K562 (cell line): ENCODE results near the gene PRKACB. TPM values are rescaled to one million over a fixed set of nuclear protein-coding genes. Genes with fewer than 3 reads are reported as not detected.

ENCODE experiments used
- ARID2 ChIP-seq: fragments of 450-650 bp; IDR thresholded peaks from 2 replicates; pipeline ENCODE4 v1.6.1; 2017; ENCODE audit warnings: antibody characterized with exemption, mild to moderate bottlenecking
- ASH1L ChIP-seq: fragments of 450-650 bp; IDR thresholded peaks from 2 replicates; pipeline ENCODE4 v1.6.1; 2018; ENCODE audit warnings: borderline replicate concordance, mild to moderate bottlenecking, low read depth; ENCODE audit not compliant: partially characterized antibody
- BDP1 ChIP-seq: IDR thresholded peaks from 3 replicates; pipeline ENCODE4 v1.6.1; 2011; ENCODE audit not compliant: insufficient read length, insufficient read depth
- CBX8 ChIP-seq: fragments of 200-600 bp; sonication (generic); IDR thresholded peaks from 2 replicates; pipeline ENCODE4 v1.6.1; 2012; ENCODE audit warnings: borderline replicate concordance, mixed run types, low read depth, mild to moderate bottlenecking, moderate library complexity, mixed read lengths, low read length, control low read depth, inconsistent platforms; ENCODE audit not compliant: poor library complexity, severe bottlenecking; ENCODE audit errors: extremely low read depth
- CEBPG ChIP-seq, 3 experiments: fragments of 200-800 bp in 1 of 3; sonication (Bioruptor generic) in 1 of 3; sonication (generic) in 1 of 3; formaldehyde crosslinking in 1 of 3; IDR thresholded peaks in 2 of 3; conservative IDR thresholded peaks in 1 of 3; 2 replicates each; pipeline versions ENCODE4 v1.6.1 to v1.8.0; 2016 to 2022; ENCODE audit warnings: missing compliant biosample characterization in 2 of 3, missing genetic modification characterization in 2 of 3, mild to moderate bottlenecking in 1 of 3, missing genetic modification reagents in 1 of 3
- HNRNPUL1 ChIP-seq: fragments of 200-400 bp; formaldehyde crosslinking; IDR thresholded peaks from 2 replicates; pipeline ENCODE4 v1.6.1; 2017; ENCODE audit warnings: low read length
- NFE2L1 ChIP-seq: fragments of 450-650 bp; IDR thresholded peaks from 2 replicates; pipeline ENCODE4 v1.6.1; 2016; ENCODE audit warnings: missing genetic modification characterization, low read depth, mild to moderate bottlenecking, missing compliant biosample characterization, moderate library complexity, borderline replicate concordance
- SMC3 ChIP-seq: conservative IDR thresholded peaks from 2 replicates; pipeline ENCODE4 v1.6.1; 2011; ENCODE audit warnings: low read depth, low read length, improper control_type of control experiment; ENCODE audit not compliant: insufficient read depth
- ZFP1 ChIP-seq: fragments of 450-650 bp; formaldehyde crosslinking; IDR thresholded peaks from 2 replicates; pipeline ENCODE4 v1.4.0; 2020; ENCODE audit warnings: mild to moderate bottlenecking, mixed read lengths
- ZNF134 ChIP-seq: fragments of 250-450 bp; sonication (Bioruptor Pico); conservative IDR thresholded peaks from 2 replicates; pipeline ENCODE4 v1.4.0; 2020
- ZNF384 ChIP-seq: IDR thresholded peaks from 2 replicates; pipeline ENCODE4 v1.6.1; 2012; ENCODE audit warnings: low read depth, low read length, improper control_type of control experiment
- ZNF699 ChIP-seq: fragments of 250-450 bp; sonication (Bioruptor Pico); IDR thresholded peaks from 2 replicates; pipeline ENCODE4 v1.8.0; 2021; ENCODE audit warnings: mild to moderate bottlenecking, moderate library complexity; ENCODE audit not compliant: insufficient replicate concordance
- ZNF707 ChIP-seq: fragments of 250-450 bp; sonication (Bioruptor Pico); conservative IDR thresholded peaks from 2 replicates; pipeline ENCODE4 v1.8.0; 2022; ENCODE audit warnings: inconsistent platforms, mild to moderate bottlenecking, moderate library complexity
- polyA plus RNA-seq, 8 experiments: library from polyadenylated mRNA; depleted of rRNA in 4 of 8; stranded (reverse) in 5 of 8; unstranded in 3 of 8; fragments of >200 nt; fragmentation: Nextera tagmentation in 2 of 8; fragmentation: Illumina TruSeq in 1 of 8; extraction: Ambion mirVana in 2 of 8; extraction: Trizol in 1 of 8; gene quantifications; 2 replicates each; pipeline versions ENCODE4 v1.2.1 to v1.2.3, GENCODE V29; 2011 to 2014; ENCODE audit warnings: inconsistent platforms in 1 of 8, missing spikeins in 1 of 8
- total RNA-seq, 7 experiments: library from RNA; depleted of rRNA in 6 of 7; stranded (reverse); fragments of >200 nt in 6 of 7; fragmentation: Illumina TruSeq in 2 of 7; extraction: Trizol in 2 of 7; gene quantifications; 2 replicates each; pipeline versions ENCODE4 v1.2.1 to v1.2.3, GENCODE V29; 2011 to 2021; ENCODE audit warnings: low replicate concordance in 1 of 7
- TF ChIP-seq, protein P1 (sequence below): IDR thresholded peaks from 3 replicates; pipeline ENCODE4 v1.6.1; 2011; ENCODE audit warnings: borderline replicate concordance, mild to moderate bottlenecking, moderate library complexity; ENCODE audit not compliant: insufficient read length; ENCODE audit errors: extremely low read depth
- TF ChIP-seq, protein P2 (sequence below): fragments of 250-450 bp; sonication (Bioruptor Pico); IDR thresholded peaks from 2 replicates; pipeline ENCODE4 v1.5.0; 2020; ENCODE audit warnings: mild to moderate bottlenecking, borderline replicate concordance
- TF ChIP-seq, protein P3 (sequence below), 2 experiments: IDR thresholded peaks in 1 of 2; conservative IDR thresholded peaks in 1 of 2; 2 replicates each; pipeline ENCODE4 v1.6.1; 2016; ENCODE audit warnings: low read depth in 2 of 2, mild to moderate bottlenecking in 1 of 2, missing compliant biosample characterization in 1 of 2, missing genetic modification characterization in 1 of 2, moderate library complexity in 1 of 2

Gene PRKACB
- total and polyA plus RNA-seq, 9 of the 15 experiments (the other 6 are each of a cell fraction or from before 2014, with no cell fraction given), result 1.1 to 5.2 (median 2.8) TPM

DNA sequence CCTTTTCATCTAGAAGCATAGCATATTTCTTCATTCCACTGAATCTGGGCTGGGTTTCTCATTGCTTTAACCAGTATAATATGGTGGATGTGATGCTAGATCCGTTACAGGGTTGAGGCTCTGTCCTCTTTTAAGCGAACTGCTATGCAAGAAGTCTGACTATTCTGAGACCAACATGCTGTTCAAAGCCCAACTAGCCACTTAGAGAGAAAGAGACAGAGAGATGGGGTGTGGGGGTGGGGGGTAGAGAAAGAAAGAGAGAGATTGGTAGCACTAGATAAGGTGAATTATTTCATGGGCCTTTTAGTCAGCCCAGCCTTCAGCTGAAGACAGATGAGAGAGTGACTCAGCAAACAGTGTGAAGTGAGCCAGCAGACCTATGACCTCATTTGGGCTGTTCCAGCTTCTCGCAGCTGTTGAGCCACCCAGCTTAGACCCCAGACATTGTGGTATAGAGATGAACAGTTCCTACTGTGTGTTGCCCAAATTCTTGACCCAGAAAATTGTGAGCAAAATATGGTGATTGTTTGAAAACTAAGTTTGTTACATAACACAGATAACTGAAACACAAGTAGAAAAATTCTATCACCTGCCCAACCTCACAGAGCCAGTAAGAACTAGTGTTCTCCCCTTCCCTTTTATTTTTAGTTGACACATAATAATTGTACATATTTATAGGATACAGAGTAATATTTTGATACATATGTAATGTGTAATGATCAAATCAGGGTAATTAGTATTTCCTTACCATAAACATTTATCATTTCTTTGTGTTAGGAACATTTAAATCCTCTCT, 40.7 kb upstream of the PRKACB start (continued):
- TF ChIP-seq SMC3 (no peak), ASH1L (no peak), ZNF699 (CRISPR knock-in tag) (no peak), NFE2L1 (tag) (peak; percentile 99), CEBPG (CRISPR knock-in tag; IDR thresholded peaks at IDR 0.05) (no peak), CEBPG (tag; conservative IDR thresholded peaks at IDR 0.05 in 1 of 2, IDR thresholded peaks at IDR 0.05 in 1 of 2) (no peak), ARID2 (no peak), ZNF134 (no peak), BDP1 (no peak), CBX8 (no peak), ZNF384 (no peak), ZNF707 (no peak), HNRNPUL1 (no peak), ZFP1 (CRISPR knock-in tag) (no peak)
- TF ChIP-seq, protein P1, sequence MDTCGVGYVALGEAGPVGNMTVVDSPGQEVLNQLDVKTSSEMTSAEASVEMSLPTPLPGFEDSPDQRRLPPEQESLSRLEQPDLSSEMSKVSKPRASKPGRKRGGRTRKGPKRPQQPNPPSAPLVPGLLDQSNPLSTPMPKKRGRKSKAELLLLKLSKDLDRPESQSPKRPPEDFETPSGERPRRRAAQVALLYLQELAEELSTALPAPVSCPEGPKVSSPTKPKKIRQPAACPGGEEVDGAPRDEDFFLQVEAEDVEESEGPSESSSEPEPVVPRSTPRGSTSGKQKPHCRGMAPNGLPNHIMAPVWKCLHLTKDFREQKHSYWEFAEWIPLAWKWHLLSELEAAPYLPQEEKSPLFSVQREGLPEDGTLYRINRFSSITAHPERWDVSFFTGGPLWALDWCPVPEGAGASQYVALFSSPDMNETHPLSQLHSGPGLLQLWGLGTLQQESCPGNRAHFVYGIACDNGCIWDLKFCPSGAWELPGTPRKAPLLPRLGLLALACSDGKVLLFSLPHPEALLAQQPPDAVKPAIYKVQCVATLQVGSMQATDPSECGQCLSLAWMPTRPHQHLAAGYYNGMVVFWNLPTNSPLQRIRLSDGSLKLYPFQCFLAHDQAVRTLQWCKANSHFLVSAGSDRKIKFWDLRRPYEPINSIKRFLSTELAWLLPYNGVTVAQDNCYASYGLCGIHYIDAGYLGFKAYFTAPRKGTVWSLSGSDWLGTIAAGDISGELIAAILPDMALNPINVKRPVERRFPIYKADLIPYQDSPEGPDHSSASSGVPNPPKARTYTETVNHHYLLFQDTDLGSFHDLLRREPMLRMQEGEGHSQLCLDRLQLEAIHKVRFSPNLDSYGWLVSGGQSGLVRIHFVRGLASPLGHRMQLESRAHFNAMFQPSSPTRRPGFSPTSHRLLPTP, result no peak
- TF ChIP-seq, protein P2, sequence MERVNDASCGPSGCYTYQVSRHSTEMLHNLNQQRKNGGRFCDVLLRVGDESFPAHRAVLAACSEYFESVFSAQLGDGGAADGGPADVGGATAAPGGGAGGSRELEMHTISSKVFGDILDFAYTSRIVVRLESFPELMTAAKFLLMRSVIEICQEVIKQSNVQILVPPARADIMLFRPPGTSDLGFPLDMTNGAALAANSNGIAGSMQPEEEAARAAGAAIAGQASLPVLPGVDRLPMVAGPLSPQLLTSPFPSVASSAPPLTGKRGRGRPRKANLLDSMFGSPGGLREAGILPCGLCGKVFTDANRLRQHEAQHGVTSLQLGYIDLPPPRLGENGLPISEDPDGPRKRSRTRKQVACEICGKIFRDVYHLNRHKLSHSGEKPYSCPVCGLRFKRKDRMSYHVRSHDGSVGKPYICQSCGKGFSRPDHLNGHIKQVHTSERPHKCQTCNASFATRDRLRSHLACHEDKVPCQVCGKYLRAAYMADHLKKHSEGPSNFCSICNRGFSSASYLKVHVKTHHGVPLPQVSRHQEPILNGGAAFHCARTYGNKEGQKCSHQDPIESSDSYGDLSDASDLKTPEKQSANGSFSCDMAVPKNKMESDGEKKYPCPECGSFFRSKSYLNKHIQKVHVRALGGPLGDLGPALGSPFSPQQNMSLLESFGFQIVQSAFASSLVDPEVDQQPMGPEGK, result no peak
- TF ChIP-seq, protein P3, sequence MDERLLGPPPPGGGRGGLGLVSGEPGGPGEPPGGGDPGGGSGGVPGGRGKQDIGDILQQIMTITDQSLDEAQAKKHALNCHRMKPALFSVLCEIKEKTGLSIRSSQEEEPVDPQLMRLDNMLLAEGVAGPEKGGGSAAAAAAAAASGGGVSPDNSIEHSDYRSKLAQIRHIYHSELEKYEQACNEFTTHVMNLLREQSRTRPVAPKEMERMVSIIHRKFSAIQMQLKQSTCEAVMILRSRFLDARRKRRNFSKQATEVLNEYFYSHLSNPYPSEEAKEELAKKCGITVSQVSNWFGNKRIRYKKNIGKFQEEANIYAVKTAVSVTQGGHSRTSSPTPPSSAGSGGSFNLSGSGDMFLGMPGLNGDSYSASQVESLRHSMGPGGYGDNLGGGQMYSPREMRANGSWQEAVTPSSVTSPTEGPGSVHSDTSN (CRISPR knock-in tag; IDR thresholded peaks at IDR 0.05; ENCODE audit: low read depth), result no peak
- TF ChIP-seq, protein P3 (tag; conservative IDR thresholded peaks at IDR 0.05; ENCODE audit: low read depth), result peak; percentile 94
